ENCODE data around the gene PLSCR2.
"Not testable (repeated sequence)": the region's sequence is repeated elsewhere in the genome, so short reads cannot be mapped to it uniquely, and the experiment has no call there.

The PLSCR2 gene

GRCh38 chr3:146485297-146485696, 15.9 kb upstream of the PLSCR2 start:
- DNase-seq = no peak
- ATAC-seq = no peak

- DNase-seq = no peak
- no peak for ATAC-seq
Measured at GRCh38 chr3:146476094-146476740, 6.9 kb upstream of the PLSCR2 start.

- DNase-seq, ATAC-seq: not testable (repeated sequence)
Measured at GRCh38 chr3:146474976-146475375, 5.6 kb upstream of the PLSCR2 start.

- ATAC-seq = no peak
- no peak for DNase-seq
Measured at GRCh38 chr3:146473726-146474125, 4.4 kb upstream of the PLSCR2 start.

GRCh38 chr3:146472611-146473010, 3.2 kb upstream of the PLSCR2 start:
- DNase-seq (no peak), ATAC-seq (no peak)

GRCh38 chr3:146471012-146471411, 1.7 kb upstream of the PLSCR2 start:
- ATAC-seq (no peak), DNase-seq (no peak)

GRCh38 chr3:146470425-146470990, 1.1 kb upstream of the PLSCR2 start:
- DNase-seq (no peak), ATAC-seq (no peak)

- ATAC-seq (no peak), DNase-seq (no peak)
Measured at GRCh38 chr3:146468671-146469149, 651 bp downstream of the PLSCR2 start.

- DNase-seq = no peak
Measured at GRCh38 chr3:146468234-146468633, 1.1 kb downstream of the PLSCR2 start.

GRCh38 chr3:146466604-146467003, 2.8 kb downstream of the PLSCR2 start:
- DNase-seq (no peak), ATAC-seq (no peak)

More at GRCh38 chr3:146468234-146468633, 1.1 kb downstream of the PLSCR2 start:
- no peak for ATAC-seq

GRCh38 chr3:146465693-146466465, 3.5 kb downstream of the PLSCR2 start:
- no peak for DNase-seq
- no peak for ATAC-seq

- DNase-seq = no peak
- no peak for ATAC-seq
Measured at GRCh38 chr3:146464783-146465182, 4.6 kb downstream of the PLSCR2 start.

- DNase-seq (no peak), ATAC-seq (no peak)
Measured at GRCh38 chr3:146464005-146464595, 5.3 kb downstream of the PLSCR2 start.

- ATAC-seq (no peak), DNase-seq (no peak)
Measured at GRCh38 chr3:146454796-146455195, 14.6 kb downstream of the PLSCR2 start.

GRCh38 chr3:146449613-146450012, 19.7 kb downstream of the PLSCR2 start:
- ATAC-seq (no peak), DNase-seq (no peak)

- ATAC-seq = no peak
- no peak for DNase-seq
Measured at GRCh38 chr3:146449076-146449475, 20.3 kb downstream of the PLSCR2 start.

GRCh38 chr3:146446026-146446425, 23.3 kb downstream of the PLSCR2 start:
- DNase-seq (no peak), ATAC-seq (no peak)

GRCh38 chr3:146440310-146440709, 29.1 kb downstream of the PLSCR2 start:
- ATAC-seq, DNase-seq: not testable (repeated sequence)

- ATAC-seq = no peak
- no peak for DNase-seq
Measured at GRCh38 chr3:146432066-146432465, 37.3 kb downstream of the PLSCR2 start.

GRCh38 chr3:146431240-146431639, 38.1 kb downstream of the PLSCR2 start:
- ATAC-seq (no peak), DNase-seq (no peak)

- DNase-seq (no peak), ATAC-seq (no peak)
Measured at GRCh38 chr3:146425341-146425740, 44.0 kb downstream of the PLSCR2 start.

- DNase-seq = no peak
- no peak for ATAC-seq
Measured at GRCh38 chr3:146421819-146422759, 47.3 kb downstream of the PLSCR2 start.

Data from stimulated activated naive CD8-positive, alpha-beta T cell treated with anti-CD3 and anti-CD28 coated beads, Interleukin-15, Interleukin-2, amounts not matched to agents 100 U/mL and 50 U/mL, for 24 hours (primary cell).